ENCODE results near the gene ARHGAP23. TPM values are rescaled to one million over a fixed set of nuclear protein-coding genes. Genes with fewer than 3 reads are reported as not detected.
A peak's percentile ranks its signal among the peaks of the same experiment; 100 is the strongest.

Gene ARHGAP23
- total RNA-seq, 2 donors from 2014 or later = 87.1 to 89.2 TPM

GRCh38 chr17:38460082-38460715 lies 31.9 kb downstream of the ARHGAP23 start:
- ATAC-seq (ENCODE audit: insufficient number of reproducible peaks, low FRiP score, low read depth) = no peak
- TF ChIP-seq, protein P1, sequence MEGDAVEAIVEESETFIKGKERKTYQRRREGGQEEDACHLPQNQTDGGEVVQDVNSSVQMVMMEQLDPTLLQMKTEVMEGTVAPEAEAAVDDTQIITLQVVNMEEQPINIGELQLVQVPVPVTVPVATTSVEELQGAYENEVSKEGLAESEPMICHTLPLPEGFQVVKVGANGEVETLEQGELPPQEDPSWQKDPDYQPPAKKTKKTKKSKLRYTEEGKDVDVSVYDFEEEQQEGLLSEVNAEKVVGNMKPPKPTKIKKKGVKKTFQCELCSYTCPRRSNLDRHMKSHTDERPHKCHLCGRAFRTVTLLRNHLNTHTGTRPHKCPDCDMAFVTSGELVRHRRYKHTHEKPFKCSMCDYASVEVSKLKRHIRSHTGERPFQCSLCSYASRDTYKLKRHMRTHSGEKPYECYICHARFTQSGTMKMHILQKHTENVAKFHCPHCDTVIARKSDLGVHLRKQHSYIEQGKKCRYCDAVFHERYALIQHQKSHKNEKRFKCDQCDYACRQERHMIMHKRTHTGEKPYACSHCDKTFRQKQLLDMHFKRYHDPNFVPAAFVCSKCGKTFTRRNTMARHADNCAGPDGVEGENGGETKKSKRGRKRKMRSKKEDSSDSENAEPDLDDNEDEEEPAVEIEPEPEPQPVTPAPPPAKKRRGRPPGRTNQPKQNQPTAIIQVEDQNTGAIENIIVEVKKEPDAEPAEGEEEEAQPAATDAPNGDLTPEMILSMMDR (IDR thresholded peaks at IDR 0.05) = no peak
- Histone ChIP-seq H3K9me3 (no peaks in the 10 kb centered on the region), H3K4me3 (no peak overlapping the region), H3K36me3 (peaks cover 20% of the 10 kb centered on the region), H3K4me1 (ENCODE audit: control insufficient read depth in 1 of 2, low read depth in 2 of 2) (peaks cover 19 to 42% of the 10 kb centered on the region in 2 donors), H3K27ac (no peak overlapping the region), H3K27me3 (replicated peaks; ENCODE audit: insufficient read depth) (no peaks in the 10 kb centered on the region)
- no peak for DNase-seq (ENCODE audit: low spot score)

GRCh38 chr17:38460716-38461630 lies 32.7 kb downstream of the ARHGAP23 start:
- Histone ChIP-seq H3K27ac (no peak overlapping the region), H3K27me3 (replicated peaks; ENCODE audit: insufficient read depth) (no peaks in the 10 kb centered on the region), H3K4me3 (no peak overlapping the region), H3K9me3 (no peaks in the 10 kb centered on the region), H3K4me1 (ENCODE audit: control insufficient read depth in 1 of 2, low read depth in 2 of 2) (peaks cover 14 to 39% of the 10 kb centered on the region in 2 donors), H3K36me3 (peaks cover 21% of the 10 kb centered on the region)
- ATAC-seq (ENCODE audit: insufficient number of reproducible peaks, low FRiP score, low read depth) (no peak), DNase-seq (ENCODE audit: low spot score) (no peak)
- TF ChIP-seq, protein P1 (IDR thresholded peaks at IDR 0.05) = no peak

- H3K9me3 ChIP-seq = no peaks in the 10 kb centered on the region
- peaks cover 28% of the 10 kb centered on the region for H3K36me3 ChIP-seq
- H3K27me3 ChIP-seq (replicated peaks; ENCODE audit: insufficient read depth) = no peaks in the 10 kb centered on the region
- ATAC-seq (ENCODE audit: insufficient number of reproducible peaks, low FRiP score, low read depth) (no peak), DNase-seq (ENCODE audit: low spot score) (no peak)
- H3K27ac ChIP-seq = no peak overlapping the region
- no peak overlapping the region for H3K4me3 ChIP-seq
- TF ChIP-seq, protein P1 (IDR thresholded peaks at IDR 0.05) = no peak
- H3K4me1 ChIP-seq (ENCODE audit: control insufficient read depth in 1 of 2, low read depth in 2 of 2) = peaks cover 22 to 39% of the 10 kb centered on the region in 2 donors
Measured at GRCh38 chr17:38461683-38462082, 33.4 kb downstream of the ARHGAP23 start.

DNA sequence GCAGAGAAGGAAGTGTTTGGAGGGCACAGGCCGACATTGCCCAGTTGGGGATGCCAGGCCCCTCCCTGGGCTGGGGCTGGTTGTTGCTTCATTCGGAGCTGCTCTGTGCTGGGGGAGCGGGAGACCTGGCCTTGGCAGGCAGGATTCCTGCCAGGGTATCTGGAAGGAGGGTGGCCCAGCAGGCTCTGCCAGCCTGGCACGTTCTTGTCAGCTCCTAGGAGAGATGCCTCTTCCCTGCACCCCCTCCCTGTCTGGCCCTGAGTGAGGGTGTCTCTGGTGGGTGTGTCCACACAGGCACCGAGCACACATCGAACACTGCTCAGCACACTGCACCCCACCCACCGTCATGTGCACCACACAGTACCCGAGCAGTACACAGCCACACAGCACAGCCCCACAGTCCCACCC lies 35.2 kb downstream of the ARHGAP23 start:
- peak overlapping the region; percentile 96 to 100 for H3K27ac ChIP-seq
- TF ChIP-seq, protein P1 (IDR thresholded peaks at IDR 0.05) = no peak
- no peak for ATAC-seq (ENCODE audit: insufficient number of reproducible peaks, low FRiP score, low read depth)
- H3K4me1 ChIP-seq (ENCODE audit: control insufficient read depth in 1 of 2, low read depth in 2 of 2) = peaks cover 26 to 49% of the 10 kb centered on the region in 2 donors
- H3K4me3 ChIP-seq = no peak overlapping the region
- H3K9me3 ChIP-seq = no peaks in the 10 kb centered on the region
- peaks cover 38% of the 10 kb centered on the region for H3K36me3 ChIP-seq
- H3K27me3 ChIP-seq (replicated peaks; ENCODE audit: insufficient read depth) = no peaks in the 10 kb centered on the region
- no peak for DNase-seq (ENCODE audit: low spot score)

- H3K27me3 ChIP-seq (replicated peaks; ENCODE audit: insufficient read depth) = no peaks in the 10 kb centered on the region
- H3K4me1 ChIP-seq (ENCODE audit: control insufficient read depth in 1 of 2, low read depth in 2 of 2) = peaks cover 26 to 56% of the 10 kb centered on the region in 2 donors
- ATAC-seq (ENCODE audit: insufficient number of reproducible peaks, low FRiP score, low read depth) = peak; percentile 61
- H3K4me3 ChIP-seq = peak overlapping the region; percentile 80
- H3K27ac ChIP-seq = peak overlapping the region; percentile 96 to 100
- peaks cover 38% of the 10 kb centered on the region for H3K36me3 ChIP-seq
- TF ChIP-seq, protein P1 (IDR thresholded peaks at IDR 0.05) = no peak
- H3K9me3 ChIP-seq = no peaks in the 10 kb centered on the region
- DNase-seq (ENCODE audit: low spot score) = peak; percentile 55
Measured at GRCh38 chr17:38464251-38464722, 36.0 kb downstream of the ARHGAP23 start.
